ENCODE results near the gene RALGDS.

RALGDS gene

DNA sequence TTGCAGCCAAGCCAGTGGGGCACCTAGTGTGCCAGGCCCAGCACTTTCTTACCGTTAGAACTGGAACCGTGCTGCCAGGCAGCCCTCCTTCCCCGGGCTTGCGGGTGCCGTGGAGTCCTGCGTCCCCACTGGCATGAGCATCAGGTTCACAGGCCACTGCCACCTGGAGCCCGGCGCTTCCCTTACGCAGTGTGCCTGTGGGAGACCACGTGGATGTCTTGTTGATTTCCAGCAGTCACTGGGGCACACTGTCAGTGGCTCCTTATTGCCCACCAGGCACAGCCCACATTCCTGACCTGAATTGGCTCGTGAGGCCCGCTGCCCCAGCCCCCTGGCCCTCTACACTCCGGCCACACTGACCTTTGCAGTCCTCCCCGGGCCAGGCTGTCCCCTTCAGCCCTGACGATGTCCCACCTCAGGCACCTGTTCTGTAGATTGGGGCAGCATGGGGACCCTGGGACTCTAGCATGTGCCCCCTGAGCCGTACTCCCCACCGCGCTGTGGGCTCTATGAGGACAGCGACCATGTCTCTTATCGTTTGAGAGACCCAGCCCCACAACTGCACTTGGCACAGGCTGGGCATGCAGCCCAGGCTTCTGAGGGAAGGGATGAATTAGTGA lies 69.6 kb downstream of the RALGDS start:
- no peak for DNase-seq (ENCODE audit: low read depth)

DNA sequence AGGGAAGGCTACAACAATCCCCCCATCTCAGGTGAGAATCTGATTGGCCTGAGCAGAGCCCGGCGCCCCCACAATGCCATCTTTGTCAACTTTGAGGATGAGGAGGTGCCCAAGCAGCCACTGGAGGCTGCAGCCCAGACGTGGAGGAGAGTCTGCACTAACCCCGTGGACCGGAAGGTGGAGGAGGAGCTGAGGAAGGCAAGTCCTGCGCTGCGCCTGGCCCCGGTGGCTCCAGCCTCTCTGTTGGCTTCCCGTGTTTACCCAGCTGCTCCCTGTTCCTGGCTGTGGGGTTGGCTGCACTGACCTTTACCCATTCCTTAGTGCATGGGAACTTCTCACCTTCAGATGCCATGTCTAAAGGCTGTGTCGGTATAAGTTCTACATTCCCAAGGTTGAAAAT lies 70.3 kb downstream of the RALGDS start:
- no peak for DNase-seq (ENCODE audit: low read depth)

DNA sequence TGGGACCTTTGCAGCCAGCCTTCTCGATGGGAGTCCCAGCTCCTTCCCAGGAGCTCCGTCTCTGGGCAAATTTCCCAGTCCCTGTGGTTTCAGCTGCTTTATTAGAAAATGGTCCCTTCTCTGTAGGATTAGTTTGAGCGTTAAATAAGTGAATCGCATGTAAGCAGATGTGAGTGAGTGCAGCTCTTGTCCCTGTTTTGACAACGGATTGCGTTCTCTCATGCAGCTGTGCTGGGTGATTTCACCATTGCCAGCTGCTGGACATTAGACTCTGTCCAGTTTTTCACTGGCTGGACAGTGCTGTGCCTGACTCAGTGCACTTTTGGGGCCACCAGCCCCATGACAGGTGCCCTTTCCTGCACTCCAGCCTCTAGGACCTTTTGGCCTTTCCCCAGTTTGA lies 70.9 kb downstream of the RALGDS start:
- no peak for DNase-seq (ENCODE audit: low read depth)

DNA sequence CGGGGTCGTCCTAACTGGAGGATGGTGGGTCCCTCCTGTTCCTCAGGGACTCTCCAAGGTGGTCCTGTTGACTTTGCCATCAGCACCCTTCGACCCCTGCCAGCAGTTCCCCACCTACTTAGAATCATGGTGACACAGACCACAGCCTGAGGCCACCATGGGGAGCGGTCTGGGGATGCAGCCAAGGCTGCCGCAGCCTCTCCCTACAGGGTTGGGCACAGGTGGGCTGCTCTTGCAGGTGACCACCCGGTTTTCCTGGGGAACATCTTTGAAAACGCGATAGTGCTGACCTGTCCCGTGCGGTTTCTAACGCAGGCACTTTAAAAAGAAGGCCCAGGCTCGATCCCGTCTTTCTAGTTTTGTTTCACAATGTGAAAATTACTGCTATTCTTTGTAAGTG lies 72.0 kb downstream of the RALGDS start:
- DNase-seq (ENCODE audit: low read depth) = no peak

DNA sequence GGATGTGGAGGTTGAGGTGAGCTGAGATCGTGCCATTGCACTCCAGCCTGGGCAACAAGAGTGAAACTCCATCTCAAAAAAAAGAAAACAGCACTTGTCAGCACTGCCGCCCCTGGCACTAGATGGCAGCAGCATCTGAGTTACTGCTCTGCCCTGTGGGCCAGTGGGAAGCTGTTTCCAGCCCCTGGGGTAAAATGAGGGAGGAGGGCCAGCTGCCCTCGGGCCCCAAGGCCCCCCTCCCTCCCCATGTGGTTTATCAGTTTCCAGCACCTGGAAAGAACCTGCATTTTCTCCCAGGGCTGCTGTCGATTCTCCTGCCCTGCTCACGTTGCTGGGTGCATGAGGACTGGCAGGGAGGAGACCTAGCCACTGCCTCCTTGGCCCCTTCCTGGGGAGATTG lies 72.4 kb downstream of the RALGDS start:
- no peak for DNase-seq (ENCODE audit: low read depth)
